Erythroblast (primary cell): ENCODE measurements around the gene NPIPB4.
"Not testable (repeated sequence)": the region's sequence is repeated elsewhere in the genome, so short reads cannot be mapped to it uniquely, and the experiment has no call there.

Experiments used
- GATA1 ChIP-seq: IDR thresholded peaks from 2 replicates; pipeline ENCODE4 v1.6.1; 2011; ENCODE audit warnings: low read depth, mild to moderate bottlenecking, control low read depth, low read length, moderate library complexity
- POLR2A ChIP-seq: IDR thresholded peaks from 2 replicates; pipeline ENCODE4 v1.6.1; 2011; ENCODE audit warnings: mild to moderate bottlenecking, low read length

GRCh38 chr16:21898998-21899397 lies 41.4 kb upstream of the NPIPB4 start:
- TF ChIP-seq POLR2A, GATA1: not testable (repeated sequence)
